ENCODE results near the gene ATG4D. TPM values are rescaled to one million over a fixed set of nuclear protein-coding genes. Genes with fewer than 3 reads are reported as not detected.
"Not testable (repeated sequence)": the region's sequence is repeated elsewhere in the genome, so short reads cannot be mapped to it uniquely, and the experiment has no call there.

The ATG4D gene
- total RNA-seq, 1 donor from 2014 or later, result 5.1 TPM

DNA sequence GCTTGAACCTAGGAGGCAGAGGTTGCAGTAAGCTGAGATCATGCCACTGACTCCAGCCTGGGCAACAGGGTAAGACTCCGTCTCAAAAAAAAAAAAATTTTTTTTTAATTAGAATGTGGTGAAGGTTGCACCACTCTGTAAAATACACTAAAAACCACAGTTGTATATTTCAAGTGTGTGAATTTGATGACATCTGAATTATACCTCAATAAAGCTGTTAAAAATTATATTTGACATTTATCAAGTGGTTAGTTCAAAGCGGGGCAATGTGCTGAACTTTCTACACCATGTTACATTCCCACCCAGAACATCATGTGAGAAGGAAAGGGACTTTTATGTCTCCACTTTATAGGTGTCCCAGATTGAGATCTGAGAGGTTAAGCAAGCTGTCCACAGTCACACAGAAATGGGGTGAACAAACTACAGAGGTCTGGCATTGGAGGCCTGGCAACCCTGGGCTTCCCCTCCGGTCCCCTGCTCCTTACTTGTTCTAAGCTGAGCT, 20.5 kb upstream of the ATG4D start:
- no peaks in the 10 kb centered on the region for H3K36me3 Mint-ChIP-seq
- H3K27me3 ChIP-seq, result peaks cover 29% of the 10 kb centered on the region
- H3K9me3 ChIP-seq (ENCODE audit: low read depth), result no peaks in the 10 kb centered on the region
- H3K9ac ChIP-seq, result no peak overlapping the region
- H3K4me1 ChIP-seq, result peaks cover 5% of the 10 kb centered on the region
- no peaks in the 10 kb centered on the region for H3K79me2 ChIP-seq (ENCODE audit: low read depth)
- no peak for DNase-seq (ENCODE audit: low spot score)
- no peak overlapping the region for H2AFZ ChIP-seq (replicated peaks)
- no peak overlapping the region for H3K27ac Mint-ChIP-seq
- peaks cover 10% of the 10 kb centered on the region for H3K4me1 Mint-ChIP-seq
- H4K20me1 ChIP-seq (ENCODE audit: low read depth), result no peaks in the 10 kb centered on the region
- no peaks in the 10 kb centered on the region for H3F3A ChIP-seq (ENCODE audit: low read depth)
- peaks cover 3% of the 10 kb centered on the region for H3K9me3 Mint-ChIP-seq
- no peaks in the 10 kb centered on the region for H3K36me3 ChIP-seq
- H3K27ac ChIP-seq, result no peak overlapping the region
- no peak overlapping the region for H3K4me2 ChIP-seq
- H3K4me3 ChIP-seq, result no peak overlapping the region
- no peak for TF ChIP-seq EZH2phosphoT487 (IDR thresholded peaks at IDR 0.05)
- TF ChIP-seq CTCF (IDR thresholded peaks at IDR 0.05), result no peak
- no peak for TF ChIP-seq EZH2 (IDR thresholded peaks at IDR 0.05)
- peaks cover 13% of the 10 kb centered on the region for H3K27me3 Mint-ChIP-seq (ENCODE audit: insufficient read depth, low read depth)
- H3K4me3 Mint-ChIP-seq, result no peak overlapping the region

DNA sequence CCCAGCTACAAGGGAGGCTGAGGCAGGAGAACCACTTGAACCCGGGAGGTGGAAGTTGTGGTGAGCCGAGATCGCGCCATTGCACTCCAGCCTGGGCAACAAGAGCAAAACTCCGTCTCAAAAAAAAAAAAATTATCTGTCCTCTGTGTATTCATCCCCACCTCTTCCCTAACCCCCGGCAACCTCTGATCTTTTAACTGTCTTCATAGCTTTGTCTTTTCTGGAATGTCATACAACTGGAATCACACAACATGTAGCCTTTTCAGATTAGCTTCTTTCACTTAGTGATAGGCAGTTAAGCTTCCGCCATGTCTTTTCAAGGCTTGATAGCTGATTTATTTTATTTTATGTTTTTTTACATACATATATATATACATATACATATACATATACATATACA, 18.1 kb upstream of the ATG4D start:
- H3K4me1 Mint-ChIP-seq, result no peaks in the 10 kb centered on the region
- H3K27me3 Mint-ChIP-seq (ENCODE audit: insufficient read depth, low read depth), result peaks cover 2% of the 10 kb centered on the region
- no peaks in the 10 kb centered on the region for H4K20me1 ChIP-seq (ENCODE audit: low read depth)
- H3K36me3 Mint-ChIP-seq, result no peaks in the 10 kb centered on the region
- no peak overlapping the region for H3K4me3 ChIP-seq
- no peak overlapping the region for H3K27ac ChIP-seq
- no peak overlapping the region for H3K4me3 Mint-ChIP-seq
- H2AFZ ChIP-seq (replicated peaks), result no peak overlapping the region
- no peaks in the 10 kb centered on the region for H3K4me1 ChIP-seq
- no peak overlapping the region for H3K9ac ChIP-seq
- no peak for DNase-seq (ENCODE audit: low spot score)
- H3K36me3 ChIP-seq, result no peaks in the 10 kb centered on the region
- no peaks in the 10 kb centered on the region for H3K79me2 ChIP-seq (ENCODE audit: low read depth)
- no peak overlapping the region for H3K27ac Mint-ChIP-seq
- H3F3A ChIP-seq (ENCODE audit: low read depth), result no peaks in the 10 kb centered on the region
- no peaks in the 10 kb centered on the region for H3K9me3 ChIP-seq (ENCODE audit: low read depth)
- no peak overlapping the region for H3K4me2 ChIP-seq
- TF ChIP-seq EZH2phosphoT487 (IDR thresholded peaks at IDR 0.05), result no peak
- no peaks in the 10 kb centered on the region for H3K9me3 Mint-ChIP-seq
- peaks cover 4% of the 10 kb centered on the region for H3K27me3 ChIP-seq

- H3K27me3 Mint-ChIP-seq (ENCODE audit: insufficient read depth, low read depth); H3K79me2 ChIP-seq (ENCODE audit: low read depth); H3K27ac Mint-ChIP-seq: not testable (repeated sequence)
These were observed 16.8 kb upstream of the ATG4D start for GRCh38 chr19:10526887-10527286.

GRCh38 chr19:10532457-10532856, 11.2 kb upstream of the ATG4D start:
- Mint-ChIP-seq H3K36me3 (no peaks in the 10 kb centered on the region), H3K27ac (no peak overlapping the region), H3K4me3 (no peak overlapping the region), H3K9me3 (no peaks in the 10 kb centered on the region), H3K4me1 (no peaks in the 10 kb centered on the region), H3K27me3 (ENCODE audit: insufficient read depth, low read depth) (peaks cover 11% of the 10 kb centered on the region)
- H3K4me1 ChIP-seq, result no peaks in the 10 kb centered on the region
- no peak overlapping the region for H3K4me3 ChIP-seq
- H3K9ac ChIP-seq, result no peak overlapping the region
- H3K27ac ChIP-seq, result no peak overlapping the region
- H4K20me1 ChIP-seq (ENCODE audit: low read depth), result no peaks in the 10 kb centered on the region
- no peaks in the 10 kb centered on the region for H3K36me3 ChIP-seq
- H3K9me3 ChIP-seq (ENCODE audit: low read depth), result no peaks in the 10 kb centered on the region
- no peaks in the 10 kb centered on the region for H3K27me3 ChIP-seq
- no peak overlapping the region for H2AFZ ChIP-seq (replicated peaks)
- H3K79me2 ChIP-seq (ENCODE audit: low read depth), result no peaks in the 10 kb centered on the region
- TF ChIP-seq EZH2phosphoT487 (IDR thresholded peaks at IDR 0.05), result no peak
- TF ChIP-seq CTCF (IDR thresholded peaks at IDR 0.05), result no peak
- TF ChIP-seq EZH2 (IDR thresholded peaks at IDR 0.05), result no peak
- no peak for DNase-seq (ENCODE audit: low spot score)
- no peak overlapping the region for H3K4me2 ChIP-seq
- H3F3A ChIP-seq (ENCODE audit: low read depth), result no peaks in the 10 kb centered on the region

More at GRCh38 chr19:10526887-10527286, 16.8 kb upstream of the ATG4D start:
- not testable (repeated sequence) for H4K20me1 ChIP-seq (ENCODE audit: low read depth); H3K36me3 ChIP-seq; H3K9me3 Mint-ChIP-seq; H3K9ac ChIP-seq; H3K4me2 ChIP-seq; H3K27me3 ChIP-seq; H3K4me1 ChIP-seq; DNase-seq (ENCODE audit: low spot score); H3K27ac ChIP-seq; H3K4me1 Mint-ChIP-seq; H3K4me3 ChIP-seq; H3K4me3 Mint-ChIP-seq; H3K36me3 Mint-ChIP-seq; H3F3A ChIP-seq (ENCODE audit: low read depth); H3K9me3 ChIP-seq (ENCODE audit: low read depth); H2AFZ ChIP-seq (replicated peaks)
